Upper lobe of left lung (tissue), 4 donors: ENCODE results near the gene RRP9.

Experiments used
- CTCF ChIP-seq, 6 experiments: fragments of 450-650 bp in 4 of 6; fragments of 200-600 bp in 2 of 6; sonication (generic) in 2 of 6; IDR thresholded peaks; one replicate each; pipeline ENCODE4 v1.5.1; 2016 to 2019; ENCODE audit warnings: antibody characterized with exemption in 6 of 6
- EP300 ChIP-seq, 4 donors: sonication (generic); formaldehyde crosslinking; IDR thresholded peaks; one replicate each; pipeline ENCODE4 v1.5.1; 2017; ENCODE audit warnings: antibody characterized with exemption in 4 of 4, control low read depth in 2 of 4

- TF ChIP-seq CTCF (IDR thresholded peaks at IDR 0.05) (no peak), EP300 (IDR thresholded peaks at IDR 0.05) (no peak)
Measured at GRCh38 chr3:51978143-51978502, 36.4 kb upstream of the RRP9 start.
